ENCODE data around the gene YTHDC2. TPM values are rescaled to one million over a fixed set of nuclear protein-coding genes. Genes with fewer than 3 reads are reported as not detected.
A peak's percentile ranks its signal among the peaks of the same experiment; 100 is the strongest.

The YTHDC2 gene
- 19.2 TPM for polyA plus RNA-seq (2013)

GRCh38 chr5:113513384-113514288 lies at the start of gene YTHDC2:
YTHDC2 (plus strand) TSS chr5:113513694; CDS start chr5:113513896, 202 bp downstream.
- Histone ChIP-seq H3K36me3 (ENCODE audit: control insufficient read depth in 4 of 4, insufficient read depth in 4 of 4, low read length in 3 of 4) (peaks cover 2 to 10% (median 4%) of the 10 kb centered on the region in 4 experiments), H3K27me3 (replicated peaks in 2 of 5; ENCODE audit: control insufficient read depth in 4 of 5, insufficient read depth in 5 of 5, low read length in 4 of 5) (peaks cover 0 to 34% (median 8%) of the 10 kb centered on the region in 5 experiments), H3K4me3 (ENCODE audit: control insufficient read depth in 1 of 7, extremely low read depth in 1 of 7, insufficient read depth in 4 of 7, low read depth in 2 of 7, low read length in 6 of 7) (peak within 1 kb of the TSS; percentile 79 to 93 (median 85)), H3K4me1 (ENCODE audit: control extremely low read depth in 1 of 4, control insufficient read depth in 4 of 4, insufficient read depth in 4 of 4, low read length in 3 of 4) (peaks cover 3 to 8% (median 6%) of the 10 kb centered on the region in 4 experiments), H3K9me3 (ENCODE audit: control extremely low read depth in 1 of 5, control insufficient read depth in 4 of 5, insufficient read depth in 2 of 5, low read depth in 1 of 5, low read length in 4 of 5) (no peaks in the 10 kb centered on the region), H3K27ac (ENCODE audit: insufficient read depth in 1 of 2, low read depth in 1 of 2, low read length in 2 of 2, poor library complexity in 1 of 2, severe bottlenecking in 2 of 2) (peak within 1 kb of the TSS; percentile 64 to 83)
- CTCF ChIA-PET: interaction anchor here (0.8 to 5.7 kb wide), 6 partner anchors 10 to 534 kb away, joined by 3 to 46 read pairs (median 8); no protein-coding TSS in a partner anchor
- under 1% methylated on average over 41 of the region's 72 CpGs for WGBS (ENCODE audit: insufficient coverage)
- POLR2A ChIA-PET: no interaction called here
- DNase-seq: peak; percentile 89 to 94 (median 90)

DNA sequence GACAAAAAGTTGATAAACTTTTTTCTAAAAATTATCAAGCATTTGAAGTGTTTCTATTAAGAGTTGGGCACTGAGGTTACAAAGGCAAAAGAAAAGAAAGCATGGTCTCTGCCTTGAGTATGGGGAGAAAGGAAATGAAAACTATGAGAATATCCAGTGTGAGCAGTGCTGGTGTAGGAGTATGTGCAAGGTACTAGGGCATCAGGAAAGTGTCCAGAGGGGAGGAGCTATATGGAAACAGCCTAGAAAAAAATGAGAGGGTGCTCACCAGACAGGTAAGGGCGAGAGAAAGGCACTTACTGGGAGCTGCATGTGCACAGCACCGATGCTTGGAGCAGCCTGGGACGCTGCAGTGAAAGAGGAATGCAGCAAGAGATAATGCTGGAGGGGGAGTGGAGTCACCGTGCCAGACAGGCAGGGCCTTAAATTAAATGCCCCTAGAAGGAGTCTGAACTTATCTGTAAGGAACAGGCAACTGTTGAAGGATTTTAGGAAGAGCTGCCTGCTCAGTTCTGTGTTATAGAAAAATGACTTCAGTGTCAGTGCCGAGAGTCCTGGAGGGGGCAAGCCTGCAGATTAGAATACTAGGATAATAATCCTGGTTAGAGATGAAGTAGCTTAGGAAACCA lies 39.3 kb upstream of the YTHDC2 start:
- H3K36me3 ChIP-seq (ENCODE audit: control insufficient read depth in 4 of 4, insufficient read depth in 4 of 4, low read length in 3 of 4): no peaks in the 10 kb centered on the region
- ChIA-PET POLR2A (no interaction called here), CTCF (interaction anchor here (1.3 to 1.7 kb wide), 2 partner anchors 24 to 132 kb away, joined by 3 to 4 read pairs; no protein-coding TSS in a partner anchor)
- H3K4me3 ChIP-seq (ENCODE audit: control insufficient read depth in 1 of 7, extremely low read depth in 1 of 7, insufficient read depth in 4 of 7, low read depth in 2 of 7, low read length in 6 of 7): no peak overlapping the region
- H3K9me3 ChIP-seq (ENCODE audit: control extremely low read depth in 1 of 5, control insufficient read depth in 4 of 5, insufficient read depth in 2 of 5, low read depth in 1 of 5, low read length in 4 of 5): peaks cover 0 to 14% (median 7%) of the 10 kb centered on the region in 5 experiments
- DNase-seq: no peak
- H3K4me1 ChIP-seq (ENCODE audit: control extremely low read depth in 1 of 4, control insufficient read depth in 4 of 4, insufficient read depth in 4 of 4, low read length in 3 of 4): no peaks in the 10 kb centered on the region
- 47% methylated on average over 4 of the region's 5 CpGs for WGBS (ENCODE audit: insufficient coverage)
- peaks cover 10 to 74% (median 28%) of the 10 kb centered on the region in 5 experiments for H3K27me3 ChIP-seq (replicated peaks in 2 of 5; ENCODE audit: control insufficient read depth in 4 of 5, insufficient read depth in 5 of 5, low read length in 4 of 5)
- no peak overlapping the region for H3K27ac ChIP-seq (ENCODE audit: insufficient read depth in 1 of 2, low read depth in 1 of 2, low read length in 2 of 2, poor library complexity in 1 of 2, severe bottlenecking in 2 of 2)

- Histone ChIP-seq H3K27ac (ENCODE audit: insufficient read depth in 1 of 2, low read depth in 1 of 2, low read length in 2 of 2, poor library complexity in 1 of 2, severe bottlenecking in 2 of 2) (no peak overlapping the region), H3K9me3 (ENCODE audit: control extremely low read depth in 1 of 5, control insufficient read depth in 4 of 5, insufficient read depth in 2 of 5, low read depth in 1 of 5, low read length in 4 of 5) (peaks cover 0 to 3% (median 0%) of the 10 kb centered on the region in 5 experiments), H3K4me1 (ENCODE audit: control extremely low read depth in 1 of 4, control insufficient read depth in 4 of 4, insufficient read depth in 4 of 4, low read length in 3 of 4) (no peaks in the 10 kb centered on the region), H3K4me3 (ENCODE audit: control insufficient read depth in 1 of 7, extremely low read depth in 1 of 7, insufficient read depth in 4 of 7, low read depth in 2 of 7, low read length in 6 of 7) (no peak overlapping the region), H3K36me3 (ENCODE audit: control insufficient read depth in 4 of 4, insufficient read depth in 4 of 4, low read length in 3 of 4) (no peaks in the 10 kb centered on the region), H3K27me3 (replicated peaks in 2 of 5; ENCODE audit: control insufficient read depth in 4 of 5, insufficient read depth in 5 of 5, low read length in 4 of 5) (peaks cover 26 to 91% (median 42%) of the 10 kb centered on the region in 5 experiments)
- CTCF ChIA-PET: no interaction called here
- no peak for DNase-seq
- no CpG with 5 or more reads among the region's 3 CpGs for WGBS (ENCODE audit: insufficient coverage)
- POLR2A ChIA-PET: no interaction called here
These were observed 34.8 kb upstream of the YTHDC2 start for GRCh38 chr5:113478691-113479090.

- DNase-seq: no peak
- H3K9me3 ChIP-seq (ENCODE audit: control extremely low read depth in 1 of 5, control insufficient read depth in 4 of 5, insufficient read depth in 2 of 5, low read depth in 1 of 5, low read length in 4 of 5): peaks cover 0 to 3% (median 0%) of the 10 kb centered on the region in 5 experiments
- H3K27ac ChIP-seq (ENCODE audit: insufficient read depth in 1 of 2, low read depth in 1 of 2, low read length in 2 of 2, poor library complexity in 1 of 2, severe bottlenecking in 2 of 2): no peak overlapping the region
- ChIA-PET POLR2A (no interaction called here), CTCF (no interaction called here)
- H3K27me3 ChIP-seq (replicated peaks in 2 of 5; ENCODE audit: control insufficient read depth in 4 of 5, insufficient read depth in 5 of 5, low read length in 4 of 5): peaks cover 25 to 93% (median 51%) of the 10 kb centered on the region in 5 experiments
- WGBS (ENCODE audit: insufficient coverage): 78% methylated on average over 3 of the region's 5 CpGs
- H3K36me3 ChIP-seq (ENCODE audit: control insufficient read depth in 4 of 4, insufficient read depth in 4 of 4, low read length in 3 of 4): no peaks in the 10 kb centered on the region
- H3K4me1 ChIP-seq (ENCODE audit: control extremely low read depth in 1 of 4, control insufficient read depth in 4 of 4, insufficient read depth in 4 of 4, low read length in 3 of 4): no peaks in the 10 kb centered on the region
- H3K4me3 ChIP-seq (ENCODE audit: control insufficient read depth in 1 of 7, extremely low read depth in 1 of 7, insufficient read depth in 4 of 7, low read depth in 2 of 7, low read length in 6 of 7): no peak overlapping the region
These were observed 33.3 kb upstream of the YTHDC2 start for GRCh38 chr5:113480243-113480642.

DNA sequence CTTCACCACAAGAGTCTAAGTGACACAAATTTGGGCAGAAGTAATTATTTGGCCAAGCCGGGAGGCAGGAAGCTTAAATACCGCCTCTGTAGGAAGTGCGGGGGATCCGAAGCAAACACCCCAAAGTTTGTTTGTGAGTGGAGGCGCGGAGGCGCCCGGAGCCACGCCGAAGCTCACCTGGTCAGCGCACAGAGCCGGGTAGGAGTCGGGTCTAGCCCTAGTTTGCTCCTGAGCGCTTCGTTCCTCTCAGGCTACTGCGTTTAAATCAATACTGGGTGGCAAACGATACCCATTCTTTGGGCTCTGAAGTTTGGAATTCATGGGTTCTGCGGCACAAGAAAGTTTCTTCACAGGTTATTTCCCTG lies 26.1 kb upstream of the YTHDC2 start:
- peaks cover 28 to 93% (median 60%) of the 10 kb centered on the region in 5 experiments for H3K27me3 ChIP-seq (replicated peaks in 2 of 5; ENCODE audit: control insufficient read depth in 4 of 5, insufficient read depth in 5 of 5, low read length in 4 of 5)
- H3K4me1 ChIP-seq (ENCODE audit: control extremely low read depth in 1 of 4, control insufficient read depth in 4 of 4, insufficient read depth in 4 of 4, low read length in 3 of 4): peaks cover 0 to 22% (median 18%) of the 10 kb centered on the region in 4 experiments
- DNase-seq: peak in 2 of 3 donors; percentile 33 to 43
- H3K36me3 ChIP-seq (ENCODE audit: control insufficient read depth in 4 of 4, insufficient read depth in 4 of 4, low read length in 3 of 4): no peaks in the 10 kb centered on the region
- 5% methylated on average over 18 of the region's 18 CpGs for WGBS (ENCODE audit: insufficient coverage)
- H3K27ac ChIP-seq (ENCODE audit: insufficient read depth in 1 of 2, low read depth in 1 of 2, low read length in 2 of 2, poor library complexity in 1 of 2, severe bottlenecking in 2 of 2): no peak overlapping the region
- POLR2A ChIA-PET: no interaction called here
- no peak overlapping the region for H3K4me3 ChIP-seq (ENCODE audit: control insufficient read depth in 1 of 7, extremely low read depth in 1 of 7, insufficient read depth in 4 of 7, low read depth in 2 of 7, low read length in 6 of 7)
- CTCF ChIA-PET: interaction anchor here (1.0 to 1.2 kb wide), 2 partner anchors 9 to 108 kb away, joined by 3 read pairs; no protein-coding TSS in a partner anchor
- H3K9me3 ChIP-seq (ENCODE audit: control extremely low read depth in 1 of 5, control insufficient read depth in 4 of 5, insufficient read depth in 2 of 5, low read depth in 1 of 5, low read length in 4 of 5): peaks cover 6 to 26% (median 17%) of the 10 kb centered on the region in 5 experiments

GRCh38 chr5:113487781-113488644 lies 25.5 kb upstream of the YTHDC2 start, which contains the start of gene MCC:
MCC (minus strand) TSS chr5:113488453.
- Histone ChIP-seq H3K27me3 (replicated peaks in 2 of 5; ENCODE audit: control insufficient read depth in 4 of 5, insufficient read depth in 5 of 5, low read length in 4 of 5) (peaks cover 28 to 93% (median 59%) of the 10 kb centered on the region in 5 experiments), H3K4me1 (ENCODE audit: control extremely low read depth in 1 of 4, control insufficient read depth in 4 of 4, insufficient read depth in 4 of 4, low read length in 3 of 4) (peaks cover 0 to 22% (median 18%) of the 10 kb centered on the region in 4 experiments), H3K4me3 (ENCODE audit: control insufficient read depth in 1 of 7, extremely low read depth in 1 of 7, insufficient read depth in 4 of 7, low read depth in 2 of 7, low read length in 6 of 7) (peak within 1 kb of the TSS in 3 of 7 experiments; percentile 1 to 48 (median 28)), H3K36me3 (ENCODE audit: control insufficient read depth in 4 of 4, insufficient read depth in 4 of 4, low read length in 3 of 4) (no peaks in the 10 kb centered on the region), H3K9me3 (ENCODE audit: control extremely low read depth in 1 of 5, control insufficient read depth in 4 of 5, insufficient read depth in 2 of 5, low read depth in 1 of 5, low read length in 4 of 5) (peaks cover 6 to 26% (median 17%) of the 10 kb centered on the region in 5 experiments), H3K27ac (ENCODE audit: insufficient read depth in 1 of 2, low read depth in 1 of 2, low read length in 2 of 2, poor library complexity in 1 of 2, severe bottlenecking in 2 of 2) (no peak within 1 kb of the TSS)
- ChIA-PET CTCF (interaction anchor here (0.8 to 1.7 kb wide), 4 partner anchors 8 to 111 kb away, joined by 3 to 4 read pairs (median 3); no protein-coding TSS in a partner anchor), POLR2A (no interaction called here)
- WGBS (ENCODE audit: insufficient coverage): 2% methylated on average over 76 of the region's 86 CpGs
- DNase-seq: peak in 2 of 3 donors; percentile 34 to 53

Measured in common myeloid progenitor, CD34-positive (primary cell).